ENCODE data around the gene BRPF3. TPM values are rescaled to one million over a fixed set of nuclear protein-coding genes. Genes with fewer than 3 reads are reported as not detected.

BRPF3 gene
- polyA plus RNA-seq, 3 donors, result 42.9 to 45.1 (median 43.8) TPM

DNA sequence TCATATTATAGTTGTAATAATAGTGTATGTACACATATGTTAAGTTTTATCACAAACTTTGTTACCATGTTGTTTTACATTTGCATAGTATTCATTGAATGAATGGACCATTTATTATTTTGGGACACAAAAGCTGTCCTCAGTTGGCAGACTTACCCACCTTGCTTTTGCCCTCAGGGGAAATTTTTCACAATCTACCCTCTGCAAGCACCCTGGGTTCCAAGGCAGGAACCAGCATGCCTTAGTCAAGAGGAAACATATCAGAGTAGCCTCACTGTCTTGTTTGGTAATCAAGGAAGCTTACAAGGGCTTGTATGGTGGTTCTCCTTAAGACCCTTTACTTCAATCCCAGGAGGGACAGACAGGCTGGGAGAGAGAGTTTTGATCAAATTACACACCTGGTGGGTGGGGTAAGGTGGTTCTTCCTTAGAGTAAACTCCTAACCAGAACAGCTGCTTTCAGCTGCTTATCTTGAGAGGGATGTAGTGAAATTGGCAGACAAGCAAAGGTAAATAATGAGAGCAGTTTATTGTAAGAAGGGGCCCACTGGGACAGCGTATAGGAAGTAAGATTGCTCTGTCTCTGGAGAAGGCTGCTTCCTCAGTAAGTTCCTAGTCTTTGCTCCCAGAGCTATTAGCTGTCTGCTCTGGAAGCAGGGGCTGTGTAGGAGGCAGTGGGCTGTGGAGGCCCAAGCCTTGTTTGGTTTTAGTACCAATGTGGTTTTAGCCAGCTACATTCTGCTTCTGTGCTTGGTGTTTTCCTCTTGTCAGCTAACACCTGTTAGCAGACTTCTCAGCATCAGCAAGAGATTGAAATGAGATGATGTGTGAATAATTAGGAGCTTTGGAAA, 31.1 kb downstream of the BRPF3 start:
- no peak for DNase-seq (ENCODE audit: low read depth in 3 of 3, low spot score in 2 of 3)

DNA sequence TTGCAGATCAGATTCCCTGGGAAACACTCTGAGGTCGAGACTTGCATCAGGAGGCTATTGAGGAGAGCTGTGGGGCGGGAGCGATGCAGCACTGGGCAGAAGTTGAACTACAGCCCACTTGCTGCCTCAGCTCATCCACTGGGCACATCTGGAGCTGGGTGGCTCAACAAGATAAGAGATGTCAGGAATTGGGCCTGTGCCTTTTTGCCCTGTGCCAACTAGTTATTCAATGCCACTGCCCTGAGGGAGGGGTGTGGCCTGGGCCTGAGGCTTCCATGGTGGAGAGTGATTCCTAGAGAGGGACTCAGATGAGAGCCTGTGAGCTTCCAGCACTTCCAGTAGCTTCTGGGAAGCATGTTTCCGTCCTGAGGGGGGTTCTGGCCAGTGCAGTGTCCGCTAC, 32.7 kb downstream of the BRPF3 start:
- no peak for DNase-seq (ENCODE audit: low read depth in 3 of 3, low spot score in 2 of 3)

DNA sequence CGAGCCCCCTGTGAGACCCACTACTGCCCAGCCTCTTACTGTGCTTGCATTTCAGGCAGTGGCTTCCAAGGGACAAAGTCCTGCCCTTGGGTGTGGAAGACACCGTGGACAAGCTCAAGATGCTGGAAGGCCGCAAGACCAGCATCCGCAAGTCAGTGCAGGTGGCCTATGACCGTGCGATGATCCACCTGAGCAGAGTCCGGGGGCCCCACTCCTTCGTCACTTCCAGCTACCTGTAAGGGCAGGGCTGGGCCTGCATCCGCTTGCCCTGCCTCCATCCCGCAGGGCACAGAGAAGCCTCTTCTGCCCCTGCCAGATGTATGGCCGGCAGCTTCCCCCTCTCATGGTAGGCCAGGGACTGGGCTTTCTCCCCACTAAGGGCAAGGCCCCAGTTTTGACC, 33.8 kb downstream of the BRPF3 start:
- DNase-seq (ENCODE audit: low read depth in 3 of 3, low spot score in 2 of 3), result no peak

DNA sequence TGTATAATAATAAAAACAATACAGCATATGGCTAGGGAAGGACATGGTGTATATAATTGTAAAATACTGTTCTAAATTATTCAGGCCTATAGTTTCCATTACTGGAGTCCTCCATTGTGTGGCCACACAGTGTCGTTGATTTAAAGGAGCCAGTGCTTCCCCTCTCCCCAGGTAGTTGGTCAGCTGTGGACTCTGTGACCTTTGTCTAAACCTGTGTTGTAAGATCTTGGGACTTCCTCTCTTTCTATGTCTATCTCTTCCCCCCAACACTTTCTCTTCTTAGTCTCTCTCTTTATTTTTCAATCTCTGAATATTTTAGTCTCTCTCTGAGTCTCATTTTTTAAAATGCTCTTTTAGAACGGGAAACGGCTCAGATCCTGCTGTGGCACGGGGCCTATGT, 35.6 kb downstream of the BRPF3 start:
- DNase-seq (ENCODE audit: low read depth in 3 of 3, low spot score in 2 of 3), result no peak

DNA sequence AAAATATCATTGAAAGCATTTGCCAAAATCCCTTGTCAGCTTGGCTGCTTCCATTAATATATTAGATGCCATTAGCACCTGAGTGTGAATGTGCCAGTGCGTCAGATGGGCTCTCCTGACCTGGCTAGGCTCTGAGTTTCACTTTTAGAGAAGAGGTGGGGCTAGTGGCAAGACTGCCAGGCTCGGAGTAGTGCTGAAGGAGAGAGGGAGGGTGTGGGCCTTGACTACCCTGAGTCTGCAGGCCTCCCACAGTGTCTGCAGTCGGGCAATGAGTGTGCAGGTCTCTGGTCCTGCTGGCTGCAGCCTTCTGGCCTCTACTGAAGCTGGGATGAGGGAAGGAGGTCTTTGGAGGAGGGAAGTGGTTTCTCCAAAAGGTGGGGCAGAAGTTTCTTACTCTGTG, 38.8 kb downstream of the BRPF3 start:
- DNase-seq (ENCODE audit: low read depth in 3 of 3, low spot score in 2 of 3), result no peak

DNA sequence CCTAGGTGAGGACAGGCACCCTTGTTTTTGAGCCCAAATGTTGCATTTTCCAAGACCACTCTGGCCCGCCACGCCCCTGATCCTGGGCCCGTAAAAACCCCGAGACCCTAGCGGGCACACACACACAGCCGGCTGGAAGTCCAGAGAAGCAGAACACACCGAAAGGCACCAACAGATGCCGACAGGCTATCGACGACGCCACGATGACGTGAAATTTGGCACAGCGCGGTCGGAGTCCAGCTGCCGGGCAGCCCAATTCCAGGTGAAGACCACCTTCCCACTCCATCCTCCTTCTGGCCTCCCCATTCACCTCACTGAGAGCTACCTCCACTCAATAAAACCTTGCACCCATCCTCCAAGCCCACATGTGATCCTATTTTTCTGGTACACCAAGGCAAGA, 39.3 kb downstream of the BRPF3 start:
- DNase-seq (ENCODE audit: low read depth in 3 of 3, low spot score in 2 of 3), result no peak

DNA sequence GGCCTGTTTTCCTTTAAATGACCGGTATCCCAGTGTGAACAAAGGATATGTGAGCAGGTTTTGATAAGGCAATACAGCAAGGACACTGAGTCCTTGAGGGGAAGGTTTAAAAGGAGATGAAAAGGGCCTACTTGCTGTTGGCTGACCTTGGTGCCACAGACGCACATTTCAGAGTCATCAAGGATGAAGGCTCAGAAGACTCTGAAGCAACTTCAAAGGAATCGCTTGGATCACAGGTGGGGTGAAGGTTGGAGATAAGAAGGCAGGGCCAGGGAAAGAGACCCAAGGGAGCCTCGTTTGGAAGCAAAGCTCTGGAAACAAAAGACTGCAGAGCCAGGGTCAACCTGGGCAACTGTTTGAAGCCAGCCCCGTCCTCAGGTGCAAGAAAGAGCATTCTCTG, 43.2 kb downstream of the BRPF3 start:
- DNase-seq (ENCODE audit: low read depth in 3 of 3, low spot score in 2 of 3), result no peak

DNA sequence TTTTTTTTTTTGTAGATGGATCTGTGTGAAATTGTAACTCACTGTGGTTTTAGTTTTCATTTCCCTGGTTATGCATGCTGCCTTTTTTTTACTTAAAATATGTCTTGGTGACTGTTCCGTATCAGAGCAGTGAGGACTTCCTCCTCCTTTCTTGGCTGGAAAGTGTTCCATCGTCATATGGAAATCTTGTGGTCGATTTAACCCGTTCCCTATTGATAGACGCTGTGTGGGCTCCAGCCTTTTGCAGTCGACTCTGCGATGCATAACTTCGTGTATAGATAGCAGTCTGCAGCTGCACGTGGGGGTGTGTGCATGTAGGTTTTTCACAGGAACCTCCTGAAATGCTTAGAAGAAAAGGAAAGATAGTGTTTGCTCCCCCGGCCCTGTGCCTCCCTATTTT, 45.2 kb downstream of the BRPF3 start:
- no peak for DNase-seq (ENCODE audit: low read depth in 3 of 3, low spot score in 2 of 3)

DNA sequence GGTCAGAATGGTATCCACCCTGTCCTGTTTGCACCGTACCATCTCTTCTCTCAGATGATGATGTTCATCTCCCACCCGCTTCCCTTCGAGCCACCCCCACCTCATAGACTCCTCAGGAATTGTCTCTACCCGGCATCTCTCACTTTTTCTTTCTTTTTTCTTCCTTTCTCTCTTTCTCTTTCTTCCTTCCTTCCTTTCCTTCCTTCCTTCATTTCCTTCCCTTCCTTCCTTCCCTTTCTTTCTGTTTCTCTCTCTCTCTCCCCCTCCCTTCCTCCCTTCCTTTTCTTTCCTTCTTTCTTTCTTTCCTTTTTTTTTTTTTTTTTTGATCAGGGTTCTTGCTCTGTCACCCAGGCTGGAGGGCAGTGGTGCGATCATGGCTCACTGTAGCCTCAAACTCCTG, 45.6 kb downstream of the BRPF3 start:
- no peak for DNase-seq (ENCODE audit: low read depth in 3 of 3, low spot score in 2 of 3)

DNA sequence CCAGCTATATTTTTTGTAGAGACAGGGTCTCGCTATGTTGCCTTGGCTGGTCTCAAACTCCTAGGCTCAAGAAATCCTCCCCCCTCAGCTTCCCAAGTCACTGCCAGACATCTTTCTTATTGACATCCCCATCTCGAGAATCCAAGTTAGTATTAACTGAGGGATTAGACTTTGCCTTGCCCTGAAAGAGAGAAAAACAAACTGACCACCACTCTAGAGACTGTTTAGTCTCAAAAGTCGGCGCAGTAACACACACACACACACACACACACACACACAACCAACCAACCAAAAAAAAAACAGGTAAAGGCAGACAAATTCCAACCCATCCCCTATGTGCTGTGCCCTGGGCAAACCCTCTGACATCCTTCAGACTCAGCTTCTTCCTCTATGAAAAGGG, 46.1 kb downstream of the BRPF3 start:
- no peak for DNase-seq (ENCODE audit: low read depth in 3 of 3, low spot score in 2 of 3)

DNA sequence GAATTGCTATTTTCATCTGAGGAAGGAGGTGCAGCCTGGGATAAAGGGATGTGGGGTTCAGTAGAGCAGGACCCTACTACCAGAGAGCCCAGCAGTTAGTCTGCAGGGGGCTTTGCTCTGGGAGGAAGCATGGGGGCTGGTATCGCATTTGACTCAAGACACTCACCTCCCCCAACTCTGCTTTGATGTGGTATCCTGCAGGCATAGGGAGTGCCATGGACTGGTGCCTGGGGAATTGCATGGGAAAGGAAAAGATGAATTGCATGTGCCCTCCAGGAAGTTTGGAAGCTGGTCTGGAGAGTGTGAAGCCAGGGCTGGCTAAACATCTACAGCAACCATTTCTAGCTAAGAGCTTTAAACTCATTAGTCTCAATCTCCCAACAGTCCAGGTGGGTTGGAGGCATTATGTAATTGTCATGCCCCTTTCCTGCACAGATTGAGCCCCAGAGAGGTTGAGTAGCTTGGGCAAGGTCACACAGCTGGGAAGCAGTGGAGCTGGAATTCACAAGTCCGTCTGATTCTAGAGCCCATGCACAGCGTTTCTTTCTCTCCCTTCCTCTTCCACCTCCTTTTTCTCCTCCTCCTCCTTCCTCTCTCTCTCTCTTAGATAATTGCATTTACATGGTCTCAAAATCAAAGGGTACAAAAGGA, 47.1 kb downstream of the BRPF3 start:
- DNase-seq (ENCODE audit: low read depth in 3 of 3, low spot score in 2 of 3), result no peak

DNA sequence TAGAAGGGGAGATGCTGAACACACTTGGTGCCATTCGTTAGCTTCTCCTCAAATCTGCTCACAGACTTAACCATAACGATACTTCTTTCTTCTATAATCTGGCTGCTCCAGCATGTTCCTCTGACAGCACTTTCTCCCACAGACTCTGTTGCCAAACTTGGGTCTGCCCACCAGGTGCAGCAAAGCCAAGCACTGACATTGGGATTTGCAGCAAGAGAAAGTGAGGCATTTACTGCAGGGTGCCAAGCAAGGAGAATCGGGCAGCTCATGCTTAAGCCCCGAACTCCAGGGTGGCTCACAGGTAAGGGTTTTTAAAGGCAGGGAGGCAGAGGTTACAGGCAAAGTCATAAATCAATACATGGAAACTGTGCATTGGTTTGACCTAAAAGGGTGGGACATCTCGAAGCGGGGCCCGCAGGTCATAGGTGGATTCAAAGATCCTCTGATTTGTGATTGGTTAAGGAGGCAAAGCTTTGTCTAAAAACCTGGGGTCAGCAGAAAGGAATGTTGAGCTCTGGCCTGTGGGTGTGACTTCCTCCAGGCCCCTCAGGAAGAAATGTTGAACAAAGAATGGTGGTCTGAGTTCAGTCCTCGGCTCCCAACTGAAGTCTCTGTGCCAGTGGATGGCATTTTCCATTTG, 48.2 kb downstream of the BRPF3 start:
- DNase-seq (ENCODE audit: low read depth in 3 of 3, low spot score in 2 of 3), result no peak

DNA sequence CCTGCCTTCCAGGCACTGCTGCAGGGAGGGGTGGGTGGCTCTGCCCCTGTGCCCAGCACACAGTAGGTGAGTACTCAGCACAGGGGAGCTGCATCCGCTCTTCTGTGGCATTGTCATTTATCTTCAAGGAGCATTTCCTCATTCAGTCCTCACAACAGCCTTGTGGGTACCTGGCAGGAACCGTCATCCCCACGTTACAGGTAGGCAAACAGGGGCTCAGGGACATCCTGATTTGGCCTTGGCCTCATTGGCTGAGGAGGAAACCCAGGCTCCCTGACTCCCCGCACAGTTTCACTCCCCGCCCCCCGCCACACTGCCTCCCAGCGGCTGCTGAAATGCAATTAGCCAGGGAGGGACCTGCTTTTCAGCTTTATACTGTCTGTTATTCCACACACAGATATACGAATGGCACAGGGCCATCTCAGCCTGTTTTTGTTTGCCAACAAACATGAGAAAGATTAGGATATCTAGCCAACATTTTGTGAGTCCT, 49.1 kb downstream of the BRPF3 start:
- DNase-seq (ENCODE audit: low read depth in 3 of 3, low spot score in 2 of 3), result no peak

DNA sequence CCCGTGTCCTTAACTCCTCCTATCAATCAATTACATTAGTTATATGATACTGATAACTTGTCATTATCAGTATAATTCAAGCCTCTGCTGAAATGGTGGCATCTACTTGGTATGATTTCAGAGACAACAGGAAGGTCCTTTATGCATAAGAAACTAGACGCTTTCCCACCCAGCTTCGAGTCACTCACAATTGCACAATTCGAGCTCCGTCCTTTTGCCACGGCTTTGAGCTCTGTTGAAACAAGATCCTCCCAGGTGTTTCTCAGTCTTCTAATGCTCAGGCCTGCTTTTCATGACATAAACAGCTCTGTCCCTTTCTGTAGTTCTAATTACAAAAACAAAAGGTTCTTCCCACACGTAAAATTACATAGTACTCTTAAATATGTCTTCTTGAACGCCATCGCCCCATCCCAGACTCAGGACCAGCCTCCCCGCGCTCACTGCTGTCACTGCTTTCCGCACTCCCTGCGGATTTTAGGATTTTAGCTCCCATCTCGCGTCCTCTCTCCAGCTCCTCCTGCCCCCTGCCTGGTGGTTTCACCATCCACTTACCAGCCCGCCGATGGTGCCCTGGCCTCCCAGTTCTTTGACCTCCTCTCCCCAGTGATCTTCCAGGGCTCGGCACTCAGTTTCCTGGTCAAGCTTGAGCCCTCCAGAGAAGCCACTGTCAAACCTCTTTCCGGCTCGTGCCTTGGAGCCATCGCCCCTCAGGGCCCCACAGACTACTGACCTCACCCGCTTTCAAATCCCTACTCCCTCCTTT, 50.1 kb downstream of the BRPF3 start:
- DNase-seq (ENCODE audit: low read depth in 3 of 3, low spot score in 2 of 3), result no peak

DNA sequence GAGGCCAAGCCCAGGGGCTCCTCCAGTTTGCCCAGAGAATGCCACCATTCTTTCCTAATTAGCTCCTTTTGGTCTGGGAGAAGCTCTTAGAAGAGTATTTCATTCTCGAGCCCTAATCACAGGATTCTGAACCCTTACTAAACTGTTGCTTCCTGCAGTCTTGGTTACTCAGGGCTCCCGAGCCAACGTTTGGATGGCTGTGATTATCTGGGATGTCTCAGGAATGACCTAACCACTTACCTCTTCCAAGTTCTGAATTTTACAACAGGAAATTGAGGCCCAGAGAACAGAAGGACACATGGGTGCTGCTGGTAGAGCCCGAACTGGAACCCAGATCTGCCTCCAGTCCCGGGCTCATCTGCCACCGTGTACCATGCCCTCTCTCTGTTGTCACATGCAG, 51.1 kb downstream of the BRPF3 start:
- no peak for DNase-seq (ENCODE audit: low read depth in 3 of 3, low spot score in 2 of 3)

DNA sequence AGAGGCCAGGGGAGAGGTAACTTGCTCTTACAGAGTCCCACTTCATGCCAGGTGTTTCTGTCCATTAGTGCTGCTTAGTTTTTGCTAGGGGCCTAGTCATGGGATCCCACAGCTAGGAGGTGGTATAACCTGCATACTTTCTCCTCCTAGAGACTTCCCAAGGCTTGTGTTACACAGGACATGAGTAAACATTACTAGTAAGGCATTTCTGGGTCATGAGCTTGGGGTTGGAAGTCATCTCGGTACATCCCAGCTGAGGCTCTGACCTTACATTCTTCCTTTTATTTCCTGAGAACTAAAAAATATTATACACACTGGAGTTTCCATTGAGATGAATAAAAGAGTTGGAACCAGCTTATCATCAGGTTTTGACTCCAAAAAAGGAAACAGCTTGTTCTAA, 52.4 kb downstream of the BRPF3 start:
- no peak for DNase-seq (ENCODE audit: low read depth in 3 of 3, low spot score in 2 of 3)

DNA sequence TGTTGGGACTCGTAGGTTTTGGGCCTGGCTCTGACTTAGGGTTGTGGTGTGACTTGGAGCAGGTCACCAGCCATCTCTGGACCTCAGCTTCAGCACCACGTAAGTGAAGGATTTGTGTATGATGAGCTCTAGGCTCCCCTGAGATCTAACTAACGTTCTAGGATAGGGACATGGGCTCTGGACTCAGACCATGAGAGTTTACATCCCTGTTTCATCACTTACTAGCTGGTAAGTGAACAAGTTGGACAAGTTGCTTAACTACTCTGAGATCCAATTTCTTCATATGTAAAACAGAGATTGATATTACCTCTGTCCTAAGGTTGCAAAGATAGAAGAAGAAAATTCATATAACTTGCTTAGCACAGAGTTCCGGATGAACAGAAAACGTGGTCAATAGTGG, 53.0 kb downstream of the BRPF3 start:
- DNase-seq (ENCODE audit: low read depth in 3 of 3, low spot score in 2 of 3), result no peak

DNA sequence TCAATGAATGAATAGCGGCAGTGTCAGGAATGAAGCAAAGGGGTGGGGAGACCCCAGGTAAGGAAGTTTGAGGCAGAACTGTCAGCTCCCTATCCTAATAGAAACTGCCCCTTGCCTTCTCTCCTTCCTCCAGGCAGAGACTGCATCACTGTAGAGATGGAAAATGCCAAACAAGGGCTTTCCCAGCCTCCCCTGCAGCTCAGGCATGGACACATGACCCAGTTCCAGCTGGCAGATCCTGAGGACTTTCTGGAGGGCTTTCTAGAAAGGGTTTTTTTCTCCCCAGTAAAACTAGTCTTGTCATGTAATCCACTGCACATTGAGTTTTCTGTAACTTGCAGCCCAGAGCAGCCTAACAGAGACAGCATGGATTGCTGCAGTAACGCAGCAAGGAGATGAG, 55.5 kb downstream of the BRPF3 start:
- DNase-seq (ENCODE audit: low read depth in 3 of 3, low spot score in 2 of 3), result no peak

DNA sequence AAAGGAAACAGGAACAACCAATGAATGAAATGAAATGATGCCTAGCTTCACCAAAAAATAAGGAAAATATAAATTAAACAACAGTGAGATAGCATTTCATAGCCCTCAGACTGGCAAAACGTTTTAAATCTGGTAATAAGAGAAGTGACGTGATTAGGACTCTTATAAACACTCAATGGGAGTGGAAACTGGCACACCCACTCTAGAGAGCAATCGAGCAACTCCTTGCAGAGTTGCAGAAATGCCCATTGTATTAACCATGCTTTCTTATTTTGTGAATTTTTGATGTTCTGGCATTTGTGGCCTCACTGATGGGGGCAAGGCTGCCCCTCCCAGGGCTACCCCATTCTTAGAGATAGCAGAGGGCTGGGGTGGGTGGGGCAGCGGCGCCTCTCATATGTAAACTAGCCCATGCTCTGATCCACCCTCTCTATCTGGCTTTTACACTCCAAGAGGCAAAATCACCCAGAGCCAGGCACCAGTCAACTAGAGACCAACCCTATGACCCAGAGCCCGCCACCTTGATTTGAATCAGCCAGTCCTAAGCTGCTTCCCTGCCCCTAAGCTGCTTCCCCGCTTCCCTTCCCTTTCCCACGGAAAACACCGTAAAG, 67.0 kb downstream of the BRPF3 start:
- no peak for DNase-seq (ENCODE audit: low read depth in 3 of 3, low spot score in 2 of 3)

DNA sequence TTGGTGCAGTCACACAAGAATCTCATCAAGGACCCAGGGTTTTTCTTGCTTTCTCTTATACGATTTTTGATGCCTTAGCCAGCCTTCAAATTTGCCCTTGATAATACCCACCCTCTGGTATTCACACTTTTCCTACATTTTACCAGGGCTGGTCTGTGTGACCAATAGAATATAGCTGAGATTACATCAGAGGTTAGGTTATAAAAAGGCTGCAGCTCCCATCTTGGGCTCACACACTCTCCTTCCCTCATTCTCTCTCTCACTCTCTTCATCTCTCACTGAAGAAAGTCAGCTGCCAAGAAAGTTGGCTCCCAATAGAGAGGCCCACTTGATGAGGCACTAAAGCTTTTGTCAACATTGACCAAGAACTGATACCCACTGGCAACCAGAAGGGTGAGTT, 69.2 kb downstream of the BRPF3 start:
- no peak for DNase-seq (ENCODE audit: low read depth in 3 of 3, low spot score in 2 of 3)

Data from right renal cortex interstitium (tissue), 3 donors.